ENCODE measurements around the gene FDX2.
"Not testable (repeated sequence)": the region's sequence is repeated elsewhere in the genome, so short reads cannot be mapped to it uniquely, and the experiment has no call there.

The FDX2 gene

GRCh38 chr19:10283301-10284064 is 32.3 kb downstream of the FDX2 start:
- no peak for DNase-seq

GRCh38 chr19:10282043-10282442 is 33.8 kb downstream of the FDX2 start:
- DNase-seq, result not testable (repeated sequence)

GRCh38 chr19:10279737-10280442 is 35.9 kb downstream of the FDX2 start:
- DNase-seq, result no peak

GRCh38 chr19:10278935-10279334 is 36.9 kb downstream of the FDX2 start:
- DNase-seq, result no peak

- no peak for DNase-seq
Measured at GRCh38 chr19:10277795-10278589, 37.8 kb downstream of the FDX2 start.

GRCh38 chr19:10274589-10274988 is 41.2 kb downstream of the FDX2 start:
- DNase-seq, result no peak

GRCh38 chr19:10271543-10272086 is 44.2 kb downstream of the FDX2 start:
- peak; percentile 68 for DNase-seq

GRCh38 chr19:10270616-10271394 is 45.0 kb downstream of the FDX2 start, which contains the start of gene ICAM1:
Gene ICAM1 (plus strand): TSS chr19:10271120. CDS start chr19:10271160, 40 bp downstream.
- peak; percentile 71 for DNase-seq

- peak; percentile 81 for DNase-seq
Measured at GRCh38 chr19:10270180-10270615, 45.6 kb downstream of the FDX2 start.

- peak; percentile 83 for DNase-seq
Measured at GRCh38 chr19:10269333-10270179, 46.3 kb downstream of the FDX2 start.

- no peak for DNase-seq
Measured at GRCh38 chr19:10268071-10268470, 47.7 kb downstream of the FDX2 start.

- no peak for DNase-seq
Measured at GRCh38 chr19:10266706-10267105, 49.1 kb downstream of the FDX2 start.

- DNase-seq, result no peak
Measured at GRCh38 chr19:10262771-10263170, 53.0 kb downstream of the FDX2 start.

GRCh38 chr19:10260141-10260584 is 55.7 kb downstream of the FDX2 start:
- peak; percentile 67 for DNase-seq

Measured in CD4-positive, alpha-beta T cell treated with Interleukin-4 for 4 hours (primary cell).